Measurements from ENCODE around the gene SLC9A7.

Gene SLC9A7

GRCh38 chrX:46621572-46621971 lies 137.3 kb downstream of the SLC9A7 start:
- ChIA-PET CTCF (no interaction called here), POLR2A (no interaction called here)
- DNase-seq (ENCODE audit: low read depth, low spot score), result no peak
- no peak overlapping the region for H3K4me3 ChIP-seq (ENCODE audit: low read depth, low read length)
- no peak for TF ChIP-seq CTCF (IDR thresholded peaks at IDR 0.05; ENCODE audit: insufficient read depth, low read length, missing control alignments)

- CTCF ChIA-PET, result no interaction called here
- no peak for DNase-seq (ENCODE audit: low read depth, low spot score)
- no peak overlapping the region for H3K4me3 ChIP-seq (ENCODE audit: low read depth, low read length)
- TF ChIP-seq CTCF (IDR thresholded peaks at IDR 0.05; ENCODE audit: insufficient read depth, low read length, missing control alignments), result no peak
- POLR2A ChIA-PET, result no interaction called here
These were observed 138.4 kb downstream of the SLC9A7 start for GRCh38 chrX:46620505-46620904.

- ChIA-PET CTCF (no interaction called here), POLR2A (no interaction called here)
- no peak overlapping the region for H3K4me3 ChIP-seq (ENCODE audit: low read depth, low read length)
- no peak for TF ChIP-seq CTCF (IDR thresholded peaks at IDR 0.05; ENCODE audit: insufficient read depth, low read length, missing control alignments)
- no peak for DNase-seq (ENCODE audit: low read depth, low spot score)
These were observed 140.0 kb downstream of the SLC9A7 start for GRCh38 chrX:46618947-46619346.

- no peak overlapping the region for H3K4me3 ChIP-seq (ENCODE audit: low read depth, low read length)
- TF ChIP-seq CTCF (IDR thresholded peaks at IDR 0.05; ENCODE audit: insufficient read depth, low read length, missing control alignments), result no peak
- no peak for DNase-seq (ENCODE audit: low read depth, low spot score)
- ChIA-PET CTCF (no interaction called here), POLR2A (no interaction called here)
These were observed 141.0 kb downstream of the SLC9A7 start for GRCh38 chrX:46617906-46618305.

- no peak overlapping the region for H3K4me3 ChIP-seq (ENCODE audit: low read depth, low read length)
- POLR2A ChIA-PET, result no interaction called here
- no peak for DNase-seq (ENCODE audit: low read depth, low spot score)
- CTCF ChIA-PET, result no interaction called here
- TF ChIP-seq CTCF (IDR thresholded peaks at IDR 0.05; ENCODE audit: insufficient read depth, low read length, missing control alignments), result no peak
These were observed 147.1 kb downstream of the SLC9A7 start for GRCh38 chrX:46611658-46612362.

GRCh38 chrX:46610070-46610658 lies 148.8 kb downstream of the SLC9A7 start:
- CTCF ChIA-PET, result no interaction called here
- POLR2A ChIA-PET, result no interaction called here
- DNase-seq (ENCODE audit: low read depth, low spot score), result no peak
- no peak overlapping the region for H3K4me3 ChIP-seq (ENCODE audit: low read depth, low read length)
- no peak for TF ChIP-seq CTCF (IDR thresholded peaks at IDR 0.05; ENCODE audit: insufficient read depth, low read length, missing control alignments)

Measured in AG04449 (cell line).